Posterior vena cava (tissue), 2 donors: ENCODE results near the gene SPON1. TPM values are rescaled to one million over a fixed set of nuclear protein-coding genes. Genes with fewer than 3 reads are reported as not detected.

ENCODE experiments used
- DNase-seq: peaks from one replicate; pipeline ENCODE4 v3.0.0-alpha.2; 2020; ENCODE audit warnings: low spot score
- intact Hi-C, 2 donors: fragments of 100-400 bp; cut with DNase I; formaldehyde crosslinking; loops; one replicate each; pipeline versions ENCODE4 v1.14.1 to v1.14.2; 2022 to 2023
- total RNA-seq, 2 donors: library from RNA; stranded (reverse); fragmentation: NEBNext Ultra II Directional; extraction: Animal tissue kit (Norgen Biotek cat#: 25700); gene quantifications; one replicate each; pipeline ENCODE4 v1.2.1, GENCODE V29; 2021
- donor health status: DM: yes; HTN: yes; CAD: no.
- donor health status: DM: yes; HTN: yes; CAD: no.

SPON1 gene
- total RNA-seq, 2 donors from 2014 or later, result 71.3 to 131 TPM

GRCh38 chr11:14315130-14315529 lies 352.6 kb downstream of the SPON1 start:
- intact Hi-C loops, result no loop called here

More at GRCh38 chr11:14315130-14315529, 352.6 kb downstream of the SPON1 start:
- no peak for DNase-seq
